Upper lobe of left lung (tissue), 6 donors: ENCODE data around the gene LXN. TPM values are rescaled to one million over a fixed set of nuclear protein-coding genes. Genes with fewer than 3 reads are reported as not detected.
A peak's percentile ranks its signal among the peaks of the same experiment; 100 is the strongest.

Experiments used
- ATAC-seq, 2 donors: fragments of 200-7000 bp; cut with Tn5 transposase; one replicate each; pipeline ENCODE4 v1.9.1; 2022; ENCODE audit warnings: mild to moderate bottlenecking in 2 of 2, moderate library complexity in 2 of 2; ENCODE audit not compliant: low FRiP score in 2 of 2
- DNase-seq, 2 donors: peaks; one replicate each; pipeline ENCODE4 v3.0.0-alpha.2; 2019 to 2020
- H3K27ac ChIP-seq, 4 donors: fragments of 200-600 bp; sonication (generic); one replicate each; pipeline ENCODE4 v1.5.1; 2016 to 2019
- H3K27me3 ChIP-seq, 4 donors: fragments of 200-600 bp; sonication (generic); one replicate each; pipeline ENCODE4 v1.5.1; 2017 to 2019
- H3K36me3 ChIP-seq, 4 donors: fragments of 200-600 bp; sonication (generic); one replicate each; pipeline ENCODE4 v1.5.1; 2016 to 2019
- H3K4me1 ChIP-seq, 4 donors: fragments of 200-600 bp; sonication (generic); one replicate each; pipeline ENCODE4 v1.5.1; 2018 to 2019
- H3K4me3 ChIP-seq, 4 donors: fragments of 200-600 bp; sonication (generic); one replicate each; pipeline ENCODE4 v1.5.1; 2017 to 2019; ENCODE audit warnings: mild to moderate bottlenecking in 2 of 4, moderate library complexity in 1 of 4
- H3K9me3 ChIP-seq, 4 donors: fragments of 200-600 bp; sonication (generic); one replicate each; pipeline ENCODE4 v1.5.1; 2018 to 2019
- EP300 ChIP-seq, 4 donors: sonication (generic); formaldehyde crosslinking; IDR thresholded peaks; one replicate each; pipeline ENCODE4 v1.5.1; 2017; ENCODE audit warnings: antibody characterized with exemption in 4 of 4, control low read depth in 2 of 4
- POLR2A ChIP-seq, 4 donors: fragments of 450-650 bp; IDR thresholded peaks; one replicate each; pipeline ENCODE4 v1.5.1; 2016 to 2017; ENCODE audit warnings: antibody characterized with exemption in 4 of 4, mild to moderate bottlenecking in 2 of 4
- POLR2AphosphoS5 ChIP-seq, 2 donors: sonication (generic); formaldehyde crosslinking; IDR thresholded peaks; one replicate each; pipeline ENCODE4 v1.5.1; 2017; ENCODE audit warnings: antibody characterized with exemption in 2 of 2
- WGBS, 2 donors: methylation state at CpG; one replicate each; pipeline ENCODE4 v1.1.5; 2017 to 2018; 5-methylcytosine and 5-hydroxymethylcytosine counted together
- total RNA-seq, 6 donors: library from RNA; depleted of rRNA in 4 of 6; stranded (reverse); fragments of >200 nt in 4 of 6; gene quantifications; one replicate each; pipeline versions ENCODE4 v1.1.0 to v1.2.1, GENCODE V29; 2016 to 2021
- TF ChIP-seq, protein P1 (sequence below), 6 experiments: fragments of 450-650 bp in 4 of 6; fragments of 200-600 bp in 2 of 6; sonication (generic) in 2 of 6; IDR thresholded peaks; one replicate each; pipeline ENCODE4 v1.5.1; 2016 to 2019; ENCODE audit warnings: antibody characterized with exemption in 6 of 6
- donor health status: DM: no; HTN: no; CAD: no; lungs with moderate emphysema.
- donor health status: DM: no; HTN: yes; CAD: no; lungs with severe emphysema.

LXN gene
- total RNA-seq, 6 donors from 2014 or later = 10.4 to 26.6 (median 19.8) TPM

DNA sequence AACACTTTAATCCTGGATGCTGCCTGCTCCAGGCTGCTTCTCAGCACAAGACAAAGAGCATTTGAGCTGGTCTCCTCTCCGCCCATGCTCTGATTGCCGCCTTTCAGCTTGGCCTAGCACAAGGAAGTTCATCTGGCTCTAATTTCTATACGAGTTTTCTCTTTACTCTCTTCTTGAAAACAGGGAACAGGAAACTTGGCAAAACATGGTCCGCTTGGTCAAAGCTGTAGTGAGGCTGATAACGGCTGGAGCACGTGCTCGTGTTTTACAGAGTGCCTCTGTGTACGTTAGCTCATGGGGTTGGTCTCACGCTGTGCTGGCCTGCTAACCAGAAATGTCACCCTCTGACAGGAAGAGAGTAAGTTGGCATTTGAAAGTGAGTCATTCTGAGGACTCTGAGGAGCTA is 40.6 kb upstream of the LXN start:
- DNase-seq = peak in 1 of 2 donors; percentile 65
- WGBS, 2 donors = 42 to 56% methylated on average over 9 of the region's 9 CpGs
- Histone ChIP-seq H3K4me1 (peaks cover 8 to 24% (median 18%) of the 10 kb centered on the region in 4 donors), H3K27me3 (no peaks in the 10 kb centered on the region), H3K9me3 (no peaks in the 10 kb centered on the region), H3K27ac (peak overlapping the region; percentile 55 to 71 (median 66)), H3K36me3 (peaks cover 0 to 18% (median 3%) of the 10 kb centered on the region in 4 donors), H3K4me3 (no peak overlapping the region)
- TF ChIP-seq POLR2A (IDR thresholded peaks at IDR 0.05) (no peak), POLR2AphosphoS5 (IDR thresholded peaks at IDR 0.05) (peak in 1 of 2 donors; percentile 48)
- peak; percentile 39 to 51 for ATAC-seq

DNA sequence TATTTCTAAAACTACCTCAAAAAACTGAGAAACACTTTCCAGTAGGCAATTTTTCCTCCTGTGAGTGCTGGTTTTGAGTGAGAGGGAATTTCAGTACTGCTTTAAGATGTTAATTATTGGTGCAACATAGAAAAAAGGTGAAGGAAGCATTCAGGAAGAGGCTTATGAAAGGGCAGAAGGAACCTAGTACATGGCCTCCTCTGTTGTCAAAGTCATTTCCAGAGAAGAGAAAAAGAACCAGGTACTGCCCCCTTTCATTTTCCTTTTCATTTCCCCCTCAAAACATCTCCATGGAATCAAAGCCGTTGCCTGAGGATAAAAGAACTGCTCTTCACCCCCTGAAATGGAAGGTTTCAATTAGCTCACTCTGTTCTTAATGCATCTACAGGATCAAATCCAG is 40.0 kb upstream of the LXN start:
- Histone ChIP-seq H3K4me1 (peaks cover 8 to 24% (median 18%) of the 10 kb centered on the region in 4 donors), H3K9me3 (no peaks in the 10 kb centered on the region), H3K36me3 (peaks cover 0 to 23% (median 5%) of the 10 kb centered on the region in 4 donors), H3K4me3 (no peak overlapping the region), H3K27me3 (no peaks in the 10 kb centered on the region), H3K27ac (peak overlapping the region in 3 of 4 donors; percentile 65 to 71 (median 68))
- no peak for TF ChIP-seq POLR2AphosphoS5 (IDR thresholded peaks at IDR 0.05)
- TF ChIP-seq POLR2A (IDR thresholded peaks at IDR 0.05) = no peak
- TF ChIP-seq, protein P1, sequence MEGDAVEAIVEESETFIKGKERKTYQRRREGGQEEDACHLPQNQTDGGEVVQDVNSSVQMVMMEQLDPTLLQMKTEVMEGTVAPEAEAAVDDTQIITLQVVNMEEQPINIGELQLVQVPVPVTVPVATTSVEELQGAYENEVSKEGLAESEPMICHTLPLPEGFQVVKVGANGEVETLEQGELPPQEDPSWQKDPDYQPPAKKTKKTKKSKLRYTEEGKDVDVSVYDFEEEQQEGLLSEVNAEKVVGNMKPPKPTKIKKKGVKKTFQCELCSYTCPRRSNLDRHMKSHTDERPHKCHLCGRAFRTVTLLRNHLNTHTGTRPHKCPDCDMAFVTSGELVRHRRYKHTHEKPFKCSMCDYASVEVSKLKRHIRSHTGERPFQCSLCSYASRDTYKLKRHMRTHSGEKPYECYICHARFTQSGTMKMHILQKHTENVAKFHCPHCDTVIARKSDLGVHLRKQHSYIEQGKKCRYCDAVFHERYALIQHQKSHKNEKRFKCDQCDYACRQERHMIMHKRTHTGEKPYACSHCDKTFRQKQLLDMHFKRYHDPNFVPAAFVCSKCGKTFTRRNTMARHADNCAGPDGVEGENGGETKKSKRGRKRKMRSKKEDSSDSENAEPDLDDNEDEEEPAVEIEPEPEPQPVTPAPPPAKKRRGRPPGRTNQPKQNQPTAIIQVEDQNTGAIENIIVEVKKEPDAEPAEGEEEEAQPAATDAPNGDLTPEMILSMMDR (IDR thresholded peaks at IDR 0.05) = no peak
- no peak for TF ChIP-seq EP300 (IDR thresholded peaks at IDR 0.05)
- DNase-seq (no peak), ATAC-seq (no peak)
- WGBS, 2 donors = 61 to 68% methylated on average over 1 of the region's 1 CpG

DNA sequence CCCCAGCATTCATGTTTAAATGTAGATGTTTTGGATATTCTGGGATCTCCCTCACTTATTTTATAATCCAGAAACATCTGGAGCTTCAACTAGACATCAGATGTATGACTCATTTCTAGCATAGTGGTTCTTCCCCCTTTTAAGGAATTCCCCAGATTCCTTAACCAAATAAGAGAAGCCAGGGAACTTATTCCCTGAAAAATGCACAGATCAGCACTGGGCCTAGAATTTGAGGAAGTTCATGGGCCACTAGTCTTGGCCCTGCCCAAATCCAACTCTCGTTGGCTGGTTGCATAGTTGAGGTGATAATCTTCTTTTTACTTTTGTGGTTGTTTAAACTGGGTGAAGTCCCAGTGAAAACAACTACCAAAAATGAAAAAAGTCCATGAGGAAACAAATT is 39.4 kb upstream of the LXN start:
- no peaks in the 10 kb centered on the region for H3K9me3 ChIP-seq
- H3K27me3 ChIP-seq = no peaks in the 10 kb centered on the region
- TF ChIP-seq POLR2A (IDR thresholded peaks at IDR 0.05) = no peak
- TF ChIP-seq POLR2AphosphoS5 (IDR thresholded peaks at IDR 0.05) = no peak
- ATAC-seq (peak; percentile 29 to 74), DNase-seq (no peak)
- peak overlapping the region in 3 of 4 donors; percentile 65 to 71 (median 68) for H3K27ac ChIP-seq
- peaks cover 8 to 24% (median 18%) of the 10 kb centered on the region in 4 donors for H3K4me1 ChIP-seq
- H3K36me3 ChIP-seq = peaks cover 0 to 25% (median 5%) of the 10 kb centered on the region in 4 donors
- H3K4me3 ChIP-seq = no peak overlapping the region
- 38 to 64% methylated on average over 1 of the region's 1 CpG for WGBS, 2 donors

DNA sequence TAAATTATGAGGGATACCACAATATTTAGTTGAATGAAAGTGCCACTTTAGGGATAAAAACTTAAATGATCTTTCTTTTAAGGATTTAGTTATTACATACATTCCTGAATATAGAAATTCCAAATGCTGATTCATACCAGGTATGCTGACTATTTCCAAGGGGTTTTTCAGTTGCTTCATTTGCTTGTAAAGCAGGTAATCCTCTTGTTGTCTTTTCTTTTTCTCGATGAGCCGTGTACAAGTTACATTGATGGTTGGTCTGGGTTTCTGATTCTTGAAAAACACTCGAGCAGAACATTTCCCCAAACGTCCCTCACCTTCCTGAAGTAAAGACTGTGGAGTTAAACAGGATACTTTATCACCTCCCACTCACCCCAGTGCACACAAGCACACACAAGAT is 38.2 kb upstream of the LXN start:
- WGBS, 2 donors = 77 to 84% methylated on average over 4 of the region's 4 CpGs
- ATAC-seq = no peak

DNA sequence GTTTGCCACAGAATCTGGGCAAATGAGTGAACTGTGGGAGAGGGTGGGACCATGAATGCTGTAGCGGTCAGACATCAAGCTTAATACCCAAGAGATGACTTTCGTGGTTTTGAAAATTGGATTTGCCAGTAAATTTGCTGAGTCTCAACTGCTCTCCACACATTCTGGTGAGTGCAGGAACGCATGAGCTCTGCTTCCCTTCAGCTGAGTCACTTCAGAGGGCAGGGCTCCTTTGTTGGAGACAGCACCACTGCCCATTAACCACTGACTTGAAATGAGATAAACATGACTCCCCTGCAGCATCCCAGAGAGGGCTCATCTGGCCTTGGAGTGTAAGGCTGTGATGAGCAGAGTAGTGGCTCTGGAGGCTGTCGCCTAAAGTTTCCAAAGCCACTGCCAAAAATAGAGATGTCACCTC is 37.2 kb upstream of the LXN start:
- 74 to 79% methylated on average over 4 of the region's 4 CpGs for WGBS, 2 donors

More for the DNA sequence above, 38.2 kb upstream of the LXN start:
- Histone ChIP-seq H3K4me1 (peaks cover 8 to 24% (median 18%) of the 10 kb centered on the region in 4 donors), H3K9me3 (no peaks in the 10 kb centered on the region), H3K27ac (no peak overlapping the region), H3K4me3 (no peak overlapping the region), H3K27me3 (no peaks in the 10 kb centered on the region), H3K36me3 (peaks cover 0 to 29% (median 5%) of the 10 kb centered on the region in 4 donors)
- no peak for DNase-seq
- TF ChIP-seq, protein P1 (IDR thresholded peaks at IDR 0.05) = no peak
- no peak for TF ChIP-seq EP300 (IDR thresholded peaks at IDR 0.05)
- TF ChIP-seq POLR2A (IDR thresholded peaks at IDR 0.05) = no peak
- TF ChIP-seq POLR2AphosphoS5 (IDR thresholded peaks at IDR 0.05) = no peak

More for the DNA sequence above, 37.2 kb upstream of the LXN start:
- Histone ChIP-seq H3K27me3 (no peaks in the 10 kb centered on the region), H3K36me3 (peaks cover 0 to 29% (median 5%) of the 10 kb centered on the region in 4 donors), H3K9me3 (no peaks in the 10 kb centered on the region), H3K4me3 (no peak overlapping the region), H3K4me1 (peaks cover 8 to 24% (median 18%) of the 10 kb centered on the region in 4 donors), H3K27ac (no peak overlapping the region)
- DNase-seq (no peak), ATAC-seq (peak; percentile 35 to 94)
- TF ChIP-seq, protein P1 (IDR thresholded peaks at IDR 0.05) = no peak
- no peak for TF ChIP-seq EP300 (IDR thresholded peaks at IDR 0.05)
